ENCODE measurements around the gene AK9.
"Not testable (repeated sequence)": the region's sequence is repeated elsewhere in the genome, so short reads cannot be mapped to it uniquely, and the experiment has no call there.

AK9 gene

GRCh38 chr6:109480993-109481480 is 210.0 kb downstream of the AK9 start:
- DNase-seq (ENCODE audit: low spot score): no peak

- no peak for DNase-seq (ENCODE audit: low spot score)
Observed at GRCh38 chr6:109478841-109479624, 212.0 kb downstream of the AK9 start.

DNA sequence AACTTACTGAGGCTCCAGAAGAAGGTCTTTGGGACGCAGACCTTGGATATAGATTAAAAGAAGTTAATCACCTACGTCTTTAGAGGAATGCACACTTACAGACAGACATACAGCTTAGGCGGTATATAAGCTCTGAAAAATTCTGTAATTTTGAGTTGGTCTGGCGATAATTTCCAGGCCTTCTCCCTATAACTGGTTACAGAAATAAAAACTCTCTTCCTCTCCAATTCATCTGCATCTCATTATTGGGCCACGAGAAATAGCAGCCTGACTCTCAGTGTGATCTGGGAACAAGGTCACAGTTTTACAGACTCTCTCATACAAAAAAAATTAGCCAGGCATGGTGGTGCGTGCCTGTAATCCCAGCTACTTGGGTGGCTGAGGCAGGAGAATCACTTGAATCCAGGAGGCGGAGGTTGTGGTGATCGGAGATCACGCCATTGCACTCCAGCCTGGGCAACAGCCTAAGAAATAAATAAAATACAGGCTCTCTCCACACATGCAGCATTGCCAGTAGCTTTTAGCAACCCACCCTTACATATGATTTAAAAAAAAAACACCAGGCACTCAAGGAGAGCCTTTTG is 212.7 kb downstream of the AK9 start:
- DNase-seq (ENCODE audit: low spot score): no peak

- no peak for DNase-seq (ENCODE audit: low spot score)
Observed at GRCh38 chr6:109477725-109478124, 213.3 kb downstream of the AK9 start.

DNA sequence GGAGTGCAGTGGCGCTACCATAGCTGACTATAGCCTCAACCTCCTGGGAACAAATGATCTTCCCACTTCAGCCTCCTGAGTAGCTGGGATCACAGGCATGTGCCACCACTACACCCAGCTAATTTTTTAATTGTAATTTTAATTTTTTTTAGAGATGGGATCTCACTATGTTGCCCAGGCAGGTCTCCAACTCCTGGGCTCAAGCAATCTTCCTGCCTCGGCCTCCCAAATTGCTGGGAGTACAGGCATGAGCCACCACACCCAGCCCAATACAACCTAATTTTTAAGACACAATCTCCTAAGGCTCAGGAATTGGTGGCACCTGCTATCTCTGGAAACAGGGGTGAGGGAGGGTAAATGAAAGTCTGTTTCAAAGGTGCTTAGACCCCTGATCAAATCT is 213.8 kb downstream of the AK9 start:
- DNase-seq (ENCODE audit: low spot score): no peak

DNA sequence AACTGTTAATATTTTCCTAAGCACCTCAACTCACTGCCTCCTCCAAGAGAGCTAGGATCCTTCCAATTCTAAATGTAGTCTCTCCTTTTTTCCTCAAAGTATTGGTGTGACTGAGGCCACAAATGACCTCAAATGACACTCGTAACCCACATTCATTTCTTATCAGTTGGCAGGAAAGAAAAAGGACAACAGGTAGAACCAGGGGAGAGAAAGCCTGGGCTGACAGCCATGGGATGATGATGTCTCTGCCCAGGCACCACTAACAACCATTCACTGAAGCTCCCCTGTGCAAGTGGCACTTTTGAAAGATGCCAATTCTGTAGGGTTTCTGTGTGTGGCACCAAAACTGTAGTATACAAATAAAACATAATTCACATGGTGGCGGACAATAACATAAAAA is 215.4 kb downstream of the AK9 start:
- DNase-seq (ENCODE audit: low spot score): no peak

DNA sequence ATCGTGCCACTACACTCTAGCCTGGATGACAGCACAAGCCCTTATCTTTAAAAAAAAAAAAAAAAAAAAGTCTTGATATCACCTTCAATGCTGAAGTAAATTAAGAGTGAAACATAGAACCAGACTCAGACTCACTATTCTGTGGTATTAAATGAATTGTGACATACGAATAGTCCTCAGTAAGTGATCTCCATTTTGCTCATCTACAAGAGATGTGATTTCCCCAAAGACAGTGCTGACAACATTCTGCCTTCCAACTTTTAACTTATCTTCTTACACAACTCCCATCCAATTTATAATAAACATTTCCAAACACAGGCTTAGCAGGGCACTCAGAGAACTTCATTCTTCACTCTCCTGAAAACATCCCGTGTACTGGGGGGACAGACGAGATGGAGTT is 216.0 kb downstream of the AK9 start:
- DNase-seq (ENCODE audit: low spot score): no peak

DNA sequence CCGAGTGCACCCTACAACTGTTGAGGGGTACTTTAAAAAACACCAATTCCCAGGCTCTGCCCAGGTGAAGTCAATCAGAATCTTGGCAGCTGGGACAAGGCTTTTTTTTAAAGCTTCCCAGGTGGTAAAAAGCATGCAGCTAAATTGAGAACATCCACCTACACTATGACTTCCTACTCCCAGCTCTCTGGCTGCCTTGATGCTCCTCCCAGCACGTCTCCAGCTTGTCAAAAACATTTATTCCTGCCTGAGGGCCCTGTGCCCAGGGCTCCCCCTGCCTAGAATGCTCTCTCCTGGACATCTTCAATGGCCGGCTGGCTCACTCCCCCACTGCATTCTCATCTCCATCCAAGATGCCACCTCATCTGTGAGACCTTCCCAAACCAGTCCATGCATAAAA is 217.9 kb downstream of the AK9 start:
- DNase-seq (ENCODE audit: low spot score): no peak

DNA sequence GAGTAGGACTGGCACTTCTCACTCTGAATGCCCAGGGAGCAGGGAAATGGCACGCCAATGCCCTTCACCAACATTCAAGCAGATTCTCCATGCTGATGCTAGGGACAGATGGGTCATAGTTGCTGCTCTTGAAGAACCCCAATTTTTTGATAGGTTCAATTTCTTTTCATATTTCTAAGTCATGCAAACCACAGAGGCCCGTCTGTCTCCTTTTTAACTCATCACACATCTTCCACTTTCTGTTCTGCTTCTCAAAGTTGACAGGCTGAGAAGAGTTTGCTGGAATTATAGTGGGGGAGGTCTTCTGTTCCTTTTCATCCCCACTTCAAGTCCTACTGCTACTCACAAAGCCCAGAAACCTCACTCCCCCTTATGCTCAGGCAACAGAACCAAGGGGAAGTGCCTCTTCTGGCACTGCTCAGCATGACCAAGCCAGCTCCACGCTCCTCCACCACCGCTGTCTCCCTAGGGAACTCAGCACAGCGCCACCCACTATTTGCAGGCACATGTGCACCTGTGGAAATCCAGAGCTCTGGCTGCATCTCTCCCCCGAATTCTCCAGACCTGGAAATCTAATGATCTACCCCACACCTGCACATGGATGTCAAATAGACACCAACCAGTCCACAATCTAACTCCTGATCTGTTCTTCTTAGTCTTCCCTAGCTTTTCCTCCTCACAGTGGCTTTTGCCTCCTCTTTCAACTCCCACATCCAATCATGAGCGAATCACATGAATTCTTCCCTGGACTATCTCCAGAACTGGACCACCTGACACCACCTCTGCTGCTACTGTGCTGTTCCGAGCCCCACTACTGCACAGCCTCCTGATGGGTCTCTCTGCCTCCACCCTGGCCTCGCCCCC is 218.6 kb downstream of the AK9 start:
- no peak for DNase-seq (ENCODE audit: low spot score)

DNA sequence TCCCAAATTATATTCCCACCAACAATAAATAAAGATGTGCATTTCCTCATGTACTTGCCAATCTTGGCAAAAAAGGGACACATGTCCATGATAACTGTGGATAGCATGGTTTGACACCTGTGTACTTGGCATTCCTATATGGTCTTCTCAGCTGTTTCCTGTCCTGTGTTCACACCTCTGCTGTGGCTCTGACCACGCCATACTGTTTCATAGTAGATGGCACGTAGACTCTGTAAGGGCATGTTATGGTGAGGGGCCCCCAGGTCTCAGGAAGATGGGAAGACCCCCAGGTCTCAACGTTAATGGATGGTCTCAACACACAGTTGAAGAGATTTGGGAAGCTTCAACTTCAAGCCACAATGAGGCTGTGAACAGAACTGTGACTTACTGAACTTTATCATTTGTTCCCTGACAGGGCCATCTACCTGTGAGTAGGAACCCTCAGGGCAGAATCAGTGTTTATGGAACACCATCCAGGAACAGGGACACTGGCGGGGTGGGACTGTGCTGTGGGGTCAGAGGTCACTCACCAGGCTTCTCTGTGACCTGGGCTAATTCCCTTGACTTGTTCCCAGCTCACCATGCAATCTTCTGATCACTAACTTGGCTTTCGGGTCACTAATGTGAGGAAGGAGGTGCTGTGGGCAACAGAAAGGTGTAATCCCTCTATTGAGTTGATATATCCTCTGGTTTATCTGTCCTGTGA is 219.7 kb downstream of the AK9 start:
- no peak for DNase-seq (ENCODE audit: low spot score)

GRCh38 chr6:109469591-109470189 is 221.3 kb downstream of the AK9 start:
- no peak for DNase-seq (ENCODE audit: low spot score)

GRCh38 chr6:109467696-109468095 is 223.3 kb downstream of the AK9 start:
- DNase-seq (ENCODE audit: low spot score): no peak

GRCh38 chr6:109466212-109466923 is 224.6 kb downstream of the AK9 start:
- no peak for DNase-seq (ENCODE audit: low spot score)

GRCh38 chr6:109465772-109466171 is 225.2 kb downstream of the AK9 start:
- DNase-seq (ENCODE audit: low spot score): no peak

- DNase-seq (ENCODE audit: low spot score): no peak
Observed at GRCh38 chr6:109461733-109462526, 229.1 kb downstream of the AK9 start.

- not testable (repeated sequence) for DNase-seq (ENCODE audit: low spot score)
Observed at GRCh38 chr6:109461205-109461604, 229.8 kb downstream of the AK9 start.

DNA sequence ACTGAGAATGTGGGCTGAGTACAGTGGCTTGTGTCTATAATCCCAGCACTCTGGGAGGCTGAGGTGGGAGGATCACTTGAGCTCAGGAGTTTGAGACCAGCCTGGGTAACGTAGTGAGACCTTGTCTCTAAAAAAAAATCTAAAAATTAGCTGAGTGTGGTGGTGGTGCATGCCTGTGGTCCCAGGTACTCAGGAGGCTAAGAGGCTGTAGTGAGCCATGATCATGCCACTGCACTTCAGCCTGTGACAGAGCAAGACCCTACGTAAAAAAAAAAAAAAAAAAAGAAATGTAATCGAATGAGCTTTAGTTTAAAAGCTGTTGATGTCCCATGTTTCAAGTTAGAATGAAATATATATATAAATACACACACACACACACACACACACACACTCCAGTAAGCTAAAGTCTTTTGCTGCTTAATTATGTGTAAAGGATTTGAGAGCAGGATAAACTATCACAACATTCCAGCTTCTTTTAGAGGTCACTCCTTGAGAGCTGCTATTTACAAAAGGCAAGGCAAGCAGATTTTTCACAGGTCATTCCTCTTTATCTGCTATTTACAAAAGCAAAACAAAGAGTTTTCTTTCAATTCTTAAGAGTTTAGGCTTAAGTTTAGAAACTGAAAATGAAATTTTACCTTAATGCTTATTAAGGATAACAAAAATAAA is 230.7 kb downstream of the AK9 start:
- no peak for DNase-seq (ENCODE audit: low spot score)

DNA sequence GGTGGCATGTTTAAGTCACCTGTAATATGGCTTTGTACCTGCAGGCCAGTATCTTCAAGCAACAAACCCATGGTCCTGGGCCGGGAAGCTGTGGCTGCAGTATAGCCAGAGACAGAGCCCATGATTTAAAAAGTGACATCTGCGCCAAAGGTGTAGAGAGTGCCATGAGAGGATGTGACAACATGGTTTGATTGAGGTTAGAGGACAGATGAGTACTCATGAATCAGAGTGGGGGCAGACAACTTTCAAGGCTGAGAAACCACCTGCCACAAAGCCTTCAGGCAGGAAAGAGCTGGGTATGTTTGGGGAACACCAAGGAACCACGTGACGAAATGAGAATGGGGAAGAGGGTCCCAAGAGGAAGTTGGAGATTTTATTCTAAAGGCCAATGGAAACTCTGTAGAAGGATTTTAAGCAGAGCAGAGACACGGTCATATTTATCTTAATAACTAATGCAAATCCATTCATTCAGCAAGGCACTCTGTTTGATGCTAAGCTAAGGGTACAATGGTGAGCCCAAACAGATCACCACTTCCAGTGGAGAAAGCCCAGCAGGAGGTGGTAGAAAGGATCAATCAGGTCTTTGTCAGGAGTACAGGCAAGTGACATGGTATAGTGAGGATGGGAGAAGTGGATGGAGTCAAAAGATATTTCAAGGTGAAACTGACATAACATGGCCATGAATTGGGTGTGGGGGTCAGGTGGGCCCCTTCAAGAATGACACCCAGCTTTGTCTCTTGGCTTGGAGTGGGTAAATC is 232.0 kb downstream of the AK9 start:
- DNase-seq (ENCODE audit: low spot score): no peak

DNA sequence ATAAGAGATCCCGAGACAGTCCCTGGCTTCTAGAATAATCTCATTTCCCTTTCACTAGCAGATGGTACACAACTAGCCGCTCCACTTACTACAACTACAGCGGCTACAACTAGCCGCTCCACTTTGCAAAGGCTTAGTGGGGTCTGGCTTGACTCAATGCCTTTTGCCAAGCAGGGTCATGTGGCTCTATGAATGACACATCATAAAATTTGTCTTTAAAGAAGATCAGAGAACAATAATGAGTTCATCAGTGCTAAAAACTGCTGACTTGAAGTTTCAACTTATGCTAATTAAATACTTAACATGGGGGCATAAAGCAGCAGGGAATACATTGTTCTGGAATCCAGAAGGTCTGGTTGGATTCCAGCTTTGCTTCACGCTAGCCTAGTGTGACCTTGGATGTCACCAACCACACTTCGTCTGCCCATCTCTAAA is 233.4 kb downstream of the AK9 start:
- DNase-seq (ENCODE audit: low spot score): no peak
